ENCODE measurements around the gene CNPPD1.

CNPPD1 gene

GRCh38 chr2:219131327-219131726 lies 45.4 kb downstream of the CNPPD1 start:
- Histone ChIP-seq H3K4me3 (ENCODE audit: low read depth, low read length) (no peak overlapping the region), H3K27ac (no peak overlapping the region), H3K27me3 (ENCODE audit: insufficient read depth, low read depth, severe bottlenecking) (no peaks in the 10 kb centered on the region), H3K36me3 (no peaks in the 10 kb centered on the region; the same call in 1 of the 2 replicates), H3K9me3 (ENCODE audit: severe bottlenecking) (no peaks in the 10 kb centered on the region)
- TF ChIP-seq, protein P1, sequence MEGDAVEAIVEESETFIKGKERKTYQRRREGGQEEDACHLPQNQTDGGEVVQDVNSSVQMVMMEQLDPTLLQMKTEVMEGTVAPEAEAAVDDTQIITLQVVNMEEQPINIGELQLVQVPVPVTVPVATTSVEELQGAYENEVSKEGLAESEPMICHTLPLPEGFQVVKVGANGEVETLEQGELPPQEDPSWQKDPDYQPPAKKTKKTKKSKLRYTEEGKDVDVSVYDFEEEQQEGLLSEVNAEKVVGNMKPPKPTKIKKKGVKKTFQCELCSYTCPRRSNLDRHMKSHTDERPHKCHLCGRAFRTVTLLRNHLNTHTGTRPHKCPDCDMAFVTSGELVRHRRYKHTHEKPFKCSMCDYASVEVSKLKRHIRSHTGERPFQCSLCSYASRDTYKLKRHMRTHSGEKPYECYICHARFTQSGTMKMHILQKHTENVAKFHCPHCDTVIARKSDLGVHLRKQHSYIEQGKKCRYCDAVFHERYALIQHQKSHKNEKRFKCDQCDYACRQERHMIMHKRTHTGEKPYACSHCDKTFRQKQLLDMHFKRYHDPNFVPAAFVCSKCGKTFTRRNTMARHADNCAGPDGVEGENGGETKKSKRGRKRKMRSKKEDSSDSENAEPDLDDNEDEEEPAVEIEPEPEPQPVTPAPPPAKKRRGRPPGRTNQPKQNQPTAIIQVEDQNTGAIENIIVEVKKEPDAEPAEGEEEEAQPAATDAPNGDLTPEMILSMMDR (IDR thresholded peaks at IDR 0.05; ENCODE audit: low read depth, low read length) = no peak
- DNase-seq = no peak

- no peak for DNase-seq
- H3K27ac ChIP-seq = no peak overlapping the region
- no peaks in the 10 kb centered on the region for H3K9me3 ChIP-seq (ENCODE audit: severe bottlenecking)
- TF ChIP-seq, protein P1 (IDR thresholded peaks at IDR 0.05; ENCODE audit: low read depth, low read length) = no peak
- H3K4me3 ChIP-seq (ENCODE audit: low read depth, low read length) = no peak overlapping the region
- no peaks in the 10 kb centered on the region for H3K27me3 ChIP-seq (ENCODE audit: insufficient read depth, low read depth, severe bottlenecking)
- H3K36me3 ChIP-seq = no peaks in the 10 kb centered on the region; the same call in 1 of the 2 replicates
Measured at GRCh38 chr2:219129589-219129988, 47.1 kb downstream of the CNPPD1 start.

GRCh38 chr2:219128396-219128795 lies 48.3 kb downstream of the CNPPD1 start:
- H3K4me3 ChIP-seq (ENCODE audit: low read depth, low read length) = no peak overlapping the region
- no peak for DNase-seq
- no peaks in the 10 kb centered on the region for H3K27me3 ChIP-seq (ENCODE audit: insufficient read depth, low read depth, severe bottlenecking)
- TF ChIP-seq, protein P1 (IDR thresholded peaks at IDR 0.05; ENCODE audit: low read depth, low read length) = no peak
- no peaks in the 10 kb centered on the region; the same call in 1 of the 2 replicates for H3K36me3 ChIP-seq
- no peaks in the 10 kb centered on the region for H3K9me3 ChIP-seq (ENCODE audit: severe bottlenecking)
- H3K27ac ChIP-seq = no peak overlapping the region

DNA sequence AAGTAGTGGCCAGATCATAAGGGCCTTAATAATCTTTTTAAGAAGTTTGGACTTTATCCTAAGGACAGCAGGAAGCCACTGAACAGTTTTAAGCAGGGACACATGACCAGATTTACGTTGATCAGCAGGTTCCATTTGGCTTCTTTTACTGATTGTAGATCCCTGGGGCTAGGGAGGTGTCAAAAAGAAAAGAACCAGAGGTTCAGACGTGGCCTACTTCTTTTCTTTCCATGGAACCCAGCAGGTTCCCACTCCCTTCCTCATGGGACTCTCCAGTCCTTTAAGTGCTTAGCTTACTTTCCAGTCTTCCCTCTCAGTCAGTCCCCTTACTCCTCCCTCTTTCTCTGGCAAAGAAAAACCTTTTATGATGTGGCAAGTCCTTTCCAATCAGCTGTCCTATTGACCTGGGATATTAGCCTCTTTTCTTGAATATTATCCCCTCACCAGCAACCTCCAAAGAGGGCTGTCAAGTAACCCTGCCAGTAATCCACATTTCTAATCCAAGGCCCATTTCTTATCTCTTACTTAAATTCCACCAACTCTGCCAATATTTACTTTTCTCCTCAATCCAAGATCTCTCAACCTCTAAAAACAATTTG lies 49.6 kb downstream of the CNPPD1 start:
- no peaks in the 10 kb centered on the region; the same call in 1 of the 2 replicates for H3K36me3 ChIP-seq
- no peaks in the 10 kb centered on the region for H3K27me3 ChIP-seq (ENCODE audit: insufficient read depth, low read depth, severe bottlenecking)
- no peak for DNase-seq
- TF ChIP-seq, protein P1 (IDR thresholded peaks at IDR 0.05; ENCODE audit: low read depth, low read length) = no peak
- no peaks in the 10 kb centered on the region for H3K9me3 ChIP-seq (ENCODE audit: severe bottlenecking)
- no peak overlapping the region for H3K27ac ChIP-seq
- no peak overlapping the region for H3K4me3 ChIP-seq (ENCODE audit: low read depth, low read length)

DNA sequence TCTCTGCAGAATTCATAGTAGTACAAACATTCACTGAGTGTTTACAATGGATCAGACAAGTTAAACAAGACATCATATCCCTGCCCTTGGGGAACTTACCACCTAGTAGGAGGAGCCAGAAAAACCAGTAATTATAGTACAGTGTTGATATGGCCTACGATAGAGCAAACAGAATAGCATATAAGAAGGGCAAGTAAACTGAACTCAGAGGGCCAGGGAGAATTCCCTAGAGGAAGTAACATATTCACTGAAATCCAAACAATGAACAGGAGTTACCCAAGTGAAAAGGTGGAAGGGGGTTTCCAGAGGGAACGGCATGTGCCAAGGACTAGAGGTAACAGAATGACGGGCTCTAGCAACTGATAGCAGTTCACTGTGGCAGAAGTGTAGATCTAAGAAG lies 50.2 kb downstream of the CNPPD1 start:
- H3K27ac ChIP-seq = no peak overlapping the region
- no peaks in the 10 kb centered on the region; the same call in 1 of the 2 replicates for H3K36me3 ChIP-seq
- no peak for DNase-seq
- no peaks in the 10 kb centered on the region for H3K27me3 ChIP-seq (ENCODE audit: insufficient read depth, low read depth, severe bottlenecking)
- TF ChIP-seq, protein P1 (IDR thresholded peaks at IDR 0.05; ENCODE audit: low read depth, low read length) = no peak
- no peak overlapping the region for H3K4me3 ChIP-seq (ENCODE audit: low read depth, low read length)
- no peaks in the 10 kb centered on the region for H3K9me3 ChIP-seq (ENCODE audit: severe bottlenecking)

DNA sequence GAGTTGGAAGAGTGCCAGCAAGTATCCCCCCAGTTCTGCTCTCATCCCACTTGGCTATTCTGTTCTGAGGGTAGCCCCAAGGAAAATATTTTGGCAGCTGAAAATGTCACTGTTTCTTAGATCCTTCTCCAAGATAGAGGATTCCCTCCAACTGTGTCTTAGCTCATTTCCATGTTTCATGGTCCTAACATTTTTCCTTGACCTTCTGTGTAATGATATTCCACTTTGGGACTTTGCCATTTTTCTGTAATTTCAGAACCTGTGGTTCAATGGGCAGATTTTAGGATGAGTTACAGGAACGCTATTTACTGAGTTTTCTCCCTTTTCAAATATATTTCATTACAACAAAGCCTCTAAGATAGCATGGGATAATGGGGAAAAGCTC lies 50.8 kb downstream of the CNPPD1 start:
- Histone ChIP-seq H3K9me3 (ENCODE audit: severe bottlenecking) (no peaks in the 10 kb centered on the region), H3K27me3 (ENCODE audit: insufficient read depth, low read depth, severe bottlenecking) (no peaks in the 10 kb centered on the region), H3K27ac (no peak overlapping the region), H3K36me3 (no peaks in the 10 kb centered on the region; the same call in 1 of the 2 replicates), H3K4me3 (ENCODE audit: low read depth, low read length) (no peak overlapping the region)
- TF ChIP-seq, protein P1 (IDR thresholded peaks at IDR 0.05; ENCODE audit: low read depth, low read length) = no peak
- no peak for DNase-seq
